Stimulated activated memory B cell treated with anti-CD40 and anti-IgM and Interleukin-4, amounts not matched to agents 10 μg/mL and 1 μg/mL and 100 μg/mL, for 72 hours (primary cell): ENCODE results near the gene LAMA3.

Experiments
- ATAC-seq: fragments of 150-1000 bp; cut with Tn5 transposase; 2 replicates; pipeline ENCODE4 v1.10.0; 2021
- H3K27ac Mint-ChIP-seq: one replicate; pipeline ENCODE4 v1.8.0; 2022; ENCODE audit warnings: mild to moderate bottlenecking, mixed read lengths
- H3K27me3 Mint-ChIP-seq: one replicate; pipeline ENCODE4 v1.8.0; 2022; ENCODE audit warnings: mixed read lengths
- H3K36me3 Mint-ChIP-seq: one replicate; pipeline ENCODE4 v1.8.0; 2022; ENCODE audit warnings: mixed read lengths
- H3K4me1 Mint-ChIP-seq: one replicate; pipeline ENCODE4 v1.8.0; 2022; ENCODE audit warnings: mixed read lengths
- H3K4me3 Mint-ChIP-seq: one replicate; pipeline ENCODE4 v1.8.0; 2022; ENCODE audit warnings: mild to moderate bottlenecking, moderate library complexity, mixed read lengths
- H3K9me3 Mint-ChIP-seq: one replicate; pipeline ENCODE4 v1.8.0; 2022; ENCODE audit warnings: mixed read lengths

Gene LAMA3

DNA sequence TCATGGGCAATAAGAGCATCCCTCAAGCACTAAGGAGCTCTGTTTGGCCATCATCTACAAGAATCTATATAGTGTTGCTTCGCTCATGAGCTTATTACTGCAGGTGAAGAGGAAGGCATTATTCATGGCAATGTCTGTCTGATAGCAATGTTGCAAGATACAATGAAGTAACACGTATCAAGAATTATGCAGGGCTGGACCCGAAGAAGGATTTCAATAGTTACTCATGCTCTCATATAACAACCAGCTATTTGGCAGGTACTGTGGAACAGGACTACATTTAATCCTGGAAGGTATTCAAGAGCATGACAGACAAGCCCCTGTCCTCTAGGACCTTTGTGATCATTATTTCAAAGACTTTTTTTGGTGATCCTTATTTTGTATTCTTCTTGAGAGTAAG, 109.6 kb downstream of the LAMA3 start:
- peaks cover 4% of the 10 kb centered on the region for H3K9me3 Mint-ChIP-seq
- no peaks in the 10 kb centered on the region for H3K4me1 Mint-ChIP-seq
- H3K4me3 Mint-ChIP-seq, result no peak overlapping the region
- H3K27me3 Mint-ChIP-seq, result peaks cover 10% of the 10 kb centered on the region
- no peak overlapping the region for H3K27ac Mint-ChIP-seq
- no peak for ATAC-seq
- no peaks in the 10 kb centered on the region for H3K36me3 Mint-ChIP-seq

DNA sequence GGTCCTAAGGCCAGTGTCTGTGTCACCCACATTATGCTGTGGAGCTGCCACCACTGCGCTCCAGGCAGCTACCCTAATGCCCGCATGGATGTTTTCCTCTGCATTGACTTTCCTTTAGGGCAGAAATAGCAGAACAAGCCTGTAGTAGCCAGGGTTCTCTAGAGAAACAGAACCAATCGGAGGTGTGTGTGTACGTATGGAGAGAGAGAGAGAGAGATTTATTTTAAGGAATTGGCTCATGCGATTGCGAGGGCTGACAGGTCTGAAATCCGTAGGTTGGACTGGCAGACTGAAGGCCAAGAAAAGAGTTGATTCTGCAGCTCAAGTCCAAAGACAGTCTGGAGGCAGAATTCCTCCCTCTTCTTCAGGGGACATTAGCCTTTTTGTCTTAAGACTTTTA, 110.3 kb downstream of the LAMA3 start:
- H3K4me1 Mint-ChIP-seq, result no peaks in the 10 kb centered on the region
- H3K9me3 Mint-ChIP-seq, result peaks cover 4% of the 10 kb centered on the region
- no peaks in the 10 kb centered on the region for H3K36me3 Mint-ChIP-seq
- H3K27me3 Mint-ChIP-seq, result peaks cover 10% of the 10 kb centered on the region
- H3K4me3 Mint-ChIP-seq, result no peak overlapping the region
- no peak overlapping the region for H3K27ac Mint-ChIP-seq
- no peak for ATAC-seq

DNA sequence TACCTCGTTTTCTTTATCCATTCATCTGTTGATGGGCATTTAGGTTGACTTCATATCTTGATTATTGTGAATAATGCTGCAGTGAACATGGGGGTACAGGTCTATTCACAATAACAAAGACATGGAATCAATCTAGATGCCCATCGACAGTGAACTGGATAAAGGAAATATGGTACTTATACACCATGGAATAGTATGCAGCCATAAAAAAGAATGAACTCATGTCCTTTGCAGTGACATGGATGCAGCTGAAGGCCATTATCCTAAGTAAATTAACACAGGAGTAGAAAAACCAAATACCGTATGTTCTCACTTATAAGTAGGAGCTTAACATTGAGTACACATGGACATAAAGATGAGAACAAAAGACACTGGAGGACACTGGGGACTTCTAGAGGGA, 111.6 kb downstream of the LAMA3 start:
- no peaks in the 10 kb centered on the region for H3K36me3 Mint-ChIP-seq
- H3K4me1 Mint-ChIP-seq, result no peaks in the 10 kb centered on the region
- H3K4me3 Mint-ChIP-seq, result no peak overlapping the region
- no peak overlapping the region for H3K27ac Mint-ChIP-seq
- no peak for ATAC-seq
- H3K27me3 Mint-ChIP-seq, result peaks cover 13% of the 10 kb centered on the region
- peaks cover 4% of the 10 kb centered on the region for H3K9me3 Mint-ChIP-seq

DNA sequence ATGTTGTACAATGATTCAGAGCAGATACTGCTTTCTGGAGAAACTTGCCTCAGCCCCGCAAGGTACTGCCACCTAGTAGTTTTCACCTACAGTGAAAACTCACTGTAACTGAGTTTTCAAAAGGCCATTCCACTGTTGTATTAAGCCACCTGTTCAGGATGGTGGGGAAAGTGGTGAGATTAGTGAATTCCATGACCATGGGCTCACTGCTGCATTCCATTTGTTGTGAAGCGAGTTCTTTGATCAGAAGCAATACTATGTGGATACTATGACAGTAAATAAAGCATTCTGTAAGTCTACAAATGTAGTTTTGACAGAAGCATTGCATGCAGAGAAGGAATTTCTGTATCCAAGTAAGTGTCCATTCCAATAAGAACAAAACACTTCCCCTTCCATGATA, 113.6 kb downstream of the LAMA3 start:
- ATAC-seq, result no peak
- peaks cover 16% of the 10 kb centered on the region for H3K27me3 Mint-ChIP-seq
- H3K36me3 Mint-ChIP-seq, result no peaks in the 10 kb centered on the region

DNA sequence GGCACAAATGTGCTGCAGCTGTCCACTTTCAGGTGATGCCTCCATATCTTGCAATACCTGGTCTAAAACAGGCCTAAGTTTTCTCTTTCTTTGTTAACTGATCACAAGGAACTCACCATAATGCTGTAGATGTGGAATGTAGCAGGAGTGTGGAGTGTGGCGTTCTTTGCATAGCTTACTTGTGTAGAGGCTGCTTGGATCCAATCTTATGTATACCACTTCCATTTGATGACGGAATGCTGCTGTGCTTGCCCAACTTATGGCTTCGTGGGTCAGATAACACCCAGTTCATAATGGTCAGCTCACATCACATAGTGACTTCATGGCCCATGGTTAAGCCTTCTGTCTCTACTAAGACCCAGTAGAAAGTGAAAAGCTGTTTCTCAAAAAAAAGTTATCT, 114.5 kb downstream of the LAMA3 start:
- no peak overlapping the region for H3K27ac Mint-ChIP-seq
- no peak overlapping the region for H3K4me3 Mint-ChIP-seq
- no peaks in the 10 kb centered on the region for H3K4me1 Mint-ChIP-seq
- H3K27me3 Mint-ChIP-seq, result peaks cover 9% of the 10 kb centered on the region
- no peak for ATAC-seq
- H3K9me3 Mint-ChIP-seq, result peaks cover 7% of the 10 kb centered on the region
- no peaks in the 10 kb centered on the region for H3K36me3 Mint-ChIP-seq

More for the DNA sequence above, 113.6 kb downstream of the LAMA3 start:
- Mint-ChIP-seq H3K4me1 (no peaks in the 10 kb centered on the region), H3K9me3 (peaks cover 7% of the 10 kb centered on the region), H3K27ac (no peak overlapping the region), H3K4me3 (no peak overlapping the region)

DNA sequence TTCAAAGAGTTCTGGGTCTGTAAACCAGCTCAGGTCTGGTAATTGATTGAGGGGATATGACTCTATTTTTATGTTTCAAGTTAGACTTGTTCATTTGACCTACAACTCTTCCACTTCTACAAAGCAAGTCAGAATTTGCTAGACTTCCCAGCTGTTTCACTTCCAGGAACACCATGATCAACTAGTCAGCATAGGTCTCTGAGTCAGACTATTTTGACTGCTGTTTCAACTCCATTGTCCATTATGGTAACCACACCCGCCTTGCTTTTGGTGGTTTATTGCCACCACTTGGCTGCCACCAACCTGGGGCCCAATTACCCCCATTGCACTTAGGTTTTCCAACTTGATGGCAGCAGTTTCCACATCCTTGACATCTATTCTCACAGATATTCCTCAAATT, 116.6 kb downstream of the LAMA3 start:
- no peak for ATAC-seq
- H3K4me1 Mint-ChIP-seq, result peaks cover 3% of the 10 kb centered on the region
- H3K4me3 Mint-ChIP-seq, result no peak overlapping the region

DNA sequence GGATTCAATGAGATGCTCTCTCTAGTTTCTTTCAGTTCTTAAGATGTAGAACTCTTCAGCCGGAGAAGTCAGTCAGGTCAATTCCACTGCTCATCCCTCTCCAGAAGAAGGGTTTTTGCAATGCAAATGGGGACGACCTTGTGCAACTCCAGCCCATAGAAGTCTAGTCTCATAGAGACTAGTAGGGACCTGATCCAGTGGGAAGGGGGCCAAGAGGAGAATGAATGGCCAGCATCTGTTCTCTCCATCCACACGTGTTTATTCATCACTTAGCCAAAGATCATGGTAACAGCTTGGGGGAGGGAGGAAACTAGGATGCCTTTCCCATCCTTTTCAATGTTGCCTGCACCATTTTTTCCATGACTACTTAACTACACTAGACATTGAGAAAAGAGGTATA, 120.2 kb downstream of the LAMA3 start:
- H3K9me3 Mint-ChIP-seq, result peaks cover 3% of the 10 kb centered on the region
- no peak for ATAC-seq
- peaks cover 11% of the 10 kb centered on the region for H3K4me1 Mint-ChIP-seq
- no peak overlapping the region for H3K27ac Mint-ChIP-seq
- peaks cover 19% of the 10 kb centered on the region for H3K27me3 Mint-ChIP-seq
- H3K4me3 Mint-ChIP-seq, result no peak overlapping the region
- H3K36me3 Mint-ChIP-seq, result no peaks in the 10 kb centered on the region

More for the DNA sequence above, 116.6 kb downstream of the LAMA3 start:
- Mint-ChIP-seq H3K27me3 (peaks cover 9% of the 10 kb centered on the region), H3K9me3 (peaks cover 4% of the 10 kb centered on the region), H3K36me3 (no peaks in the 10 kb centered on the region), H3K27ac (no peak overlapping the region)

DNA sequence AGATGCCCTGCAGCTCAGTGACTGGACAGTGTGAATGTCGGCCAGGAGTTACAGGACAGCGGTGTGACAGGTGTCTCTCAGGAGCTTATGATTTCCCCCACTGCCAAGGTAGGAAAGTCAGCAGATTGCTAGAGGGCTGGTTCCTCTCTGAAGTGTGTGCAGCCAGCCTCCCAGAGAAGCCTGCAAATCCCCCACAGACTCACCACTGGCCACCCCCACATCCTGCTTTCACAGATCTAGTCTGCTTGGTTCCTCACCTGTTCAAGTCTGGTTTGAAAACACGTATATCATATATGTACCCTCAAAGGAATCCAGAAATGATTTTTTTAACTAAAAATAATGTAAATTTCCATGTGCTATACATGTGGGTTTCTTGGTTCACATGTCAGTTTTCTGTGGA, 121.1 kb downstream of the LAMA3 start:
- ATAC-seq, result peak; percentile 84
- Mint-ChIP-seq H3K27ac (no peak overlapping the region), H3K36me3 (no peaks in the 10 kb centered on the region), H3K27me3 (peaks cover 19% of the 10 kb centered on the region), H3K4me3 (no peak overlapping the region), H3K4me1 (peaks cover 11% of the 10 kb centered on the region), H3K9me3 (peaks cover 3% of the 10 kb centered on the region)

DNA sequence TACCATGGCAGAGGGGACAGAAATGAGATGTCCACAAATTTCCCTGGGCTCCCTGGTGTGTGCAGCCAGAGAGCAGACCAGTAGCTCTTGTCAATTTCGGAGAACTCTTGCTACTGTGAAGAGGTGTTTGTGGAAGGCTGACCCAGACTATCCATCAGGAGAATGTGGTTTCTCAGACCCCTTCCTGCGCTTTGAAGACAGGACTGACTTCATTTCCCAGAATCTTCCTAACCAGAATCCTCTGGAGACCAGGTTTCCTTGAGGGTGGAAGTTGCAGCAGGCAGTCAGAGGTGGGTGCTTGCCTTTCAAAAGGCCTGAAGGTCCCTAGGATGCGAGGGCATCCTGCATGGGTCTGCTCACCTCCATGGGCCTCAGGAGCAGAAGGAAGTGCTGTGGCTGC, 121.9 kb downstream of the LAMA3 start:
- H3K9me3 Mint-ChIP-seq, result peaks cover 3% of the 10 kb centered on the region
- H3K4me3 Mint-ChIP-seq, result no peak overlapping the region
- H3K27me3 Mint-ChIP-seq, result peaks cover 14% of the 10 kb centered on the region
- ATAC-seq, result no peak
- peaks cover 15% of the 10 kb centered on the region for H3K4me1 Mint-ChIP-seq
- H3K36me3 Mint-ChIP-seq, result no peaks in the 10 kb centered on the region
- H3K27ac Mint-ChIP-seq, result no peak overlapping the region

DNA sequence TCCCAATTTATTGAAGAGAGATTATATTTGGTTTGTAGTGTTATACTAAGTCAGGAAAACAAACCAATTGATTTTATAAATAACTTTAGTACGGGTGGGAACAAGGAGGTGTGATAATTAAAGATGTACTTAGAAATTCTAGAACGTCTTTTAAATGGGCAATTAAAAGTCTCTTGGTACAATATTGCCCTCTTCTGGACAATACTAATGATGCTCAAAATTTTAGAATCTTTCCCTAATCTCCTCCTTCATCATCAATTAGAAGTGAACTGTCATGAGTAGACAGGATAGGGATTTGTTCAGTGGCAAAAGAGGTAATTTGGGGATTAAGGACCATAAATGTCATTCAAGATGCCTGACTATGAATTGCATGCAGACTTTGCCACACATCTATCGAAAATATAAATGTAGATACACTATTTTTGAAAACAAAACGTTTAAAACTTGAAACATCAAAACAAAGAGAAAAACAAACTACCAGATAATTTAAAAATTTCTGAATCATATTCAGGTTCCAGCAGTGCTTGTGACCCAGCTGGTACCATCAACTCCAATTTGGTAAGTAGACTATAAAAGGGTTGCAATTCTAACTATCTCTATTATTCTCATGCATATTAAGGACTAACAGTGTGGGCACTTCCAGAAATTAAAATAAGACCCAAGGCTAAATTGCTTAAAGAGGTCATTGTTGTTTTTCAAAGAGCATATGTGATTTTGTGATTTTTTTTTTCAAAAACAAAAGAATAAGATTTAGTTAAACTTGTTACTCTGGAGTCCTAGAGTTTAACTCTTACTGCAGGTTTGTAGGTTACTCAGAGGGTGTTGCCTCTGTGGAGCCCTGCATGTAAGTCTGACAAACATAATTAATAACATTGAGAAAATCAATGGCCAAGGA, 123.5 kb downstream of the LAMA3 start:
- ATAC-seq, result no peak
- Mint-ChIP-seq H3K27ac (no peak overlapping the region), H3K4me3 (no peak overlapping the region)

DNA sequence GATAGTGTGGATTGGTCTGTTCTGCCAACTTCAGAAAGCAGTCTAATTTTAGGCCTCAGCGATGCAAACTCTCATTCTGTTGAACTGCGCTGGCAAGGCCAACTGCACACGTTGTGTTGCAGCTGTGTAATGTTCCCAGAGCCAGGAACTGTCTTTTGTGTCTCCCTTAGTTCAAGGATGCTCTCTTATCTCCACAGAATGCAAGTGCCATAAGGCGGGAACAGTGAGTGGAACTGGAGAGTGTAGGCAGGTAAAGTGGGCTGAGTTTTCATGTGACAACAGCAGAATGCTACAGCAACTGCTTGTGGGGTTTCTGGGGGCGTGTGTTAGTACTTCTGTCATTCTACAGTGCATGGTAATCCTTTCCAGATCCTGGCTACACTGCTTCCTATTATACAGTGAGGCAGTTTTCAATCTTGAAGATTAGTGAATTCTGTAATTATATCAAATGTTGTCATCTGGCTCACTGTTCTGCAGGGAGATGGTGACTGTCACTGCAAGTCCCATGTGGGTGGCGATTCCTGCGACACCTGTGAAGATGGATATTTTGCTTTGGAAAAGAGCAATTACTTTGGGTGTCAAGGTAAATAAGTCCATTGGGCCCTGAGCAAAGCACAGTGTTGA, 125.8 kb downstream of the LAMA3 start:
- ATAC-seq, result no peak
- Mint-ChIP-seq H3K27ac (no peak overlapping the region), H3K27me3 (peaks cover 10% of the 10 kb centered on the region)

More for the DNA sequence above, 123.5 kb downstream of the LAMA3 start:
- Mint-ChIP-seq H3K4me1 (peaks cover 25% of the 10 kb centered on the region), H3K27me3 (peaks cover 10% of the 10 kb centered on the region), H3K36me3 (no peaks in the 10 kb centered on the region), H3K9me3 (no peaks in the 10 kb centered on the region)

DNA sequence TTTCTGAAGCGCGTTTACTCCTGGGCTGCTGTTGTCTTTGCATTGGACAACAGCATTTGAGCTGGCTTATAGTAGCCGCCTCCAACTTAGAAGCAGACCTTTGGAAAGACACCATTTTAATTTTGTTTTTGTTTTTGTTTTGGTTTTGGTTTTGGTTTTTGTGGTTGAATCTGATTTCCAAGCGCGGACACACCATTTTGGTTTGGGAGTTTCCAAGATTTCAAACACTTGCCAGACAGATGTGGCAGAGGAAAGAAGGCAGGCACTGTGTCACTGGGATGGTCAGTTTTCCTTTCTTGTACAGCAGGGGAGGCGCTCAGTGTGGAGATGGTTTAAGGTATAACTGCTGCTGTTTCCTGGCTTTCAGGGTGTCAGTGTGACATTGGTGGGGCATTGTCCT, 126.8 kb downstream of the LAMA3 start:
- Mint-ChIP-seq H3K36me3 (no peaks in the 10 kb centered on the region), H3K4me3 (no peak overlapping the region)

More for the DNA sequence above, 125.8 kb downstream of the LAMA3 start:
- Mint-ChIP-seq H3K4me1 (peaks cover 25% of the 10 kb centered on the region), H3K36me3 (no peaks in the 10 kb centered on the region), H3K9me3 (no peaks in the 10 kb centered on the region), H3K4me3 (no peak overlapping the region)

DNA sequence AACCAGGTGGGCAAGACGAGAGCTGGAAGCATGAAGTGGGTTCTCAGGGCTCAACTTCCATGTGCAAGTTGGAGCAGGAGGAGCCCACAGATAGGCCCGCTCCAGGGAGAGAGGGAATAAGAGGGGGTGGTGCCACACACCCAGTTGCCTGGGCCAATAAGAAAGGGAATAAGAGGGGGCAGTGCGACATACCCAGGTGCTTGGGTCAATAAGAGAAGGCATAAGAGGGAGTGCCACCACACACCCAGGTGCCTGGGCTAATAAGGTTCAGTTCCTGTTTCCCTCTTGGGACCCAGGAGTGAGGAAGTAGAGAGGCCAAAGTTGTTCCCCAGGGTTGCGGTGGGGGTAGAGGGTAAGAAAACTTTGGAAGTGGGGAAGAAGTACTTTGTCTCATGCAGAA, 127.5 kb downstream of the LAMA3 start:
- Mint-ChIP-seq H3K27ac (no peak overlapping the region), H3K36me3 (no peaks in the 10 kb centered on the region), H3K4me1 (peaks cover 14% of the 10 kb centered on the region), H3K27me3 (peaks cover 2% of the 10 kb centered on the region), H3K9me3 (no peaks in the 10 kb centered on the region), H3K4me3 (no peak overlapping the region)
- ATAC-seq, result no peak

More for the DNA sequence above, 126.8 kb downstream of the LAMA3 start:
- Mint-ChIP-seq H3K27ac (no peak overlapping the region), H3K9me3 (no peaks in the 10 kb centered on the region), H3K27me3 (peaks cover 9% of the 10 kb centered on the region), H3K4me1 (peaks cover 21% of the 10 kb centered on the region)
- no peak for ATAC-seq

DNA sequence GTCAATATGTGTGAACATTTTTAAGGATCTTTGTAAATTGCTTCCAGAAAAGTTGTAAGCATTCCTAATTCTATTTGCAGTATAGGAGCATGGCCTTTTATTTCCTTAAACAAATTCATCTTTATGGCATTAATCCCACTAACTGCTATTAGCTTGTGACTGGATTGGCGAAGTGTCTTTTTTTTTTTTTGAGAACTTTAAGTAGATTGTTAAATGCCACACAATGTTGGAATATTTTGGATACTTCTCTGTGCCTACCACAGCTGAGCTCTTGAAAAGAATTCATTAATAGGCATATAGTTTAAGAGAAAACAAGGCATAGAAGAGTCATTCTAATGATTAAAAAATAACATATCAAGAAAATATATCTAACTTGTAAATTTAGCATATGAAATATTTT, 129.7 kb downstream of the LAMA3 start:
- ATAC-seq, result no peak
- Mint-ChIP-seq H3K27me3 (no peaks in the 10 kb centered on the region), H3K4me1 (peaks cover 14% of the 10 kb centered on the region), H3K36me3 (no peaks in the 10 kb centered on the region), H3K27ac (no peak overlapping the region), H3K9me3 (no peaks in the 10 kb centered on the region), H3K4me3 (no peak overlapping the region)

DNA sequence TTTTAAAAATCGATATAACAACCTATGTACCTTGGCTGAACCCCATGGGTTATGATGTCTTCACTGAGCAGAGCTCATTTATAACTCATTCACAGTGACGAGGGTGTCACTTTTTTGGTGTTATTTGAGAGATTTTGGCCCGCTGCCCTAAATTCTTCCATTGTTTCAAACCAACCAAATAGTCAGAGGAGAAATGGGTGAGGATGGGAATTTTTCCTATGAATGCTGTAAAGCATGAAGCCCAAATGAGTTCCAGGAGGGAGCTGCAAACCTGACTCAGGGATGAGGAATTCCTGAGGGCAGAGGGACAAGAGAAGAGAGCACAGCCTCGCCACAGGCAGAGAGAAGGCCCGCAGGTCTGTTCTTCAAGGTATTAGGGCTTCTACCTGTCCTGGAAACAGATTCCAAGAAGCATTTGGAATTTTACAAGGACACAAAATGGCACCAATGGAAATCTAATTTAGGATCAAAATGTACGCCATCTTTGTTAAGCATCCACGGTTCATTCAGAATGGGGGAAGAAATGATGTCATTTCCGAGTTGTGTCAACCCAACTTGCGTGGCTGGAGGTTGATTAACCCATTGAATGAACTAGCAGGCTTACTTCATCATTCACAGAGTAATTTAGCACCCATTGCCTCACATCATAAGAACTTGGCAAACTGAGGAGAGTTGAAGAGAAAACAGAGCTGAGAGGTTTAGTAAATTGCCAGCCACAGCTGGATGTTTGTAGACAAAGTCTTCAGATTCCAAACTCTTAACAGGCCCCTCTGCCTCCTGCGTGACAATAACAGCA, 133.5 kb downstream of the LAMA3 start:
- Mint-ChIP-seq H3K27me3 (no peaks in the 10 kb centered on the region), H3K4me1 (no peaks in the 10 kb centered on the region), H3K4me3 (no peak overlapping the region), H3K27ac (no peak overlapping the region), H3K9me3 (no peaks in the 10 kb centered on the region), H3K36me3 (no peaks in the 10 kb centered on the region)
- no peak for ATAC-seq
